K562 (cell line): ENCODE measurements around the gene UTS2R.

Source experiments
- CBFA2T2 ChIP-seq: fragments of 450-650 bp; conservative IDR thresholded peaks from 2 replicates; pipeline ENCODE4 v1.6.1; 2017; ENCODE audit warnings: mild to moderate bottlenecking
- KDM5B ChIP-seq: fragments of 200-600 bp; sonication (generic); IDR thresholded peaks from 2 replicates; pipeline ENCODE4 v1.6.1; 2012; ENCODE audit warnings: low read depth, mild to moderate bottlenecking, moderate library complexity, low read length, control low read depth, inconsistent platforms; ENCODE audit not compliant: insufficient replicate concordance
- MXI1 ChIP-seq: IDR thresholded peaks from 2 replicates; pipeline ENCODE4 v1.6.1; 2011; ENCODE audit warnings: low read depth, mild to moderate bottlenecking, improper control_type of control experiment, low read length
- TEAD4 ChIP-seq, 2 experiments: sonication (generic) in 1 of 2; formaldehyde crosslinking in 1 of 2; IDR thresholded peaks; 2 replicates each; pipeline versions ENCODE4 v1.6.1 to v1.8.0; 2012 to 2022; ENCODE audit warnings: borderline replicate concordance in 1 of 2, inconsistent platforms in 1 of 2, low read length in 1 of 2, mild to moderate bottlenecking in 1 of 2, missing genetic modification reagents in 1 of 2
- TF ChIP-seq, protein P1 (sequence below): sonication (generic); formaldehyde crosslinking; IDR thresholded peaks from 2 replicates; pipeline ENCODE4 v1.8.0; 2022; ENCODE audit warnings: mild to moderate bottlenecking, missing genetic modification reagents, borderline replicate concordance
- TF ChIP-seq, protein P2 (sequence below): fragments of 450-650 bp; IDR thresholded peaks from 2 replicates; pipeline ENCODE4 v1.6.1; 2017; ENCODE audit warnings: antibody characterized with exemption

DNA sequence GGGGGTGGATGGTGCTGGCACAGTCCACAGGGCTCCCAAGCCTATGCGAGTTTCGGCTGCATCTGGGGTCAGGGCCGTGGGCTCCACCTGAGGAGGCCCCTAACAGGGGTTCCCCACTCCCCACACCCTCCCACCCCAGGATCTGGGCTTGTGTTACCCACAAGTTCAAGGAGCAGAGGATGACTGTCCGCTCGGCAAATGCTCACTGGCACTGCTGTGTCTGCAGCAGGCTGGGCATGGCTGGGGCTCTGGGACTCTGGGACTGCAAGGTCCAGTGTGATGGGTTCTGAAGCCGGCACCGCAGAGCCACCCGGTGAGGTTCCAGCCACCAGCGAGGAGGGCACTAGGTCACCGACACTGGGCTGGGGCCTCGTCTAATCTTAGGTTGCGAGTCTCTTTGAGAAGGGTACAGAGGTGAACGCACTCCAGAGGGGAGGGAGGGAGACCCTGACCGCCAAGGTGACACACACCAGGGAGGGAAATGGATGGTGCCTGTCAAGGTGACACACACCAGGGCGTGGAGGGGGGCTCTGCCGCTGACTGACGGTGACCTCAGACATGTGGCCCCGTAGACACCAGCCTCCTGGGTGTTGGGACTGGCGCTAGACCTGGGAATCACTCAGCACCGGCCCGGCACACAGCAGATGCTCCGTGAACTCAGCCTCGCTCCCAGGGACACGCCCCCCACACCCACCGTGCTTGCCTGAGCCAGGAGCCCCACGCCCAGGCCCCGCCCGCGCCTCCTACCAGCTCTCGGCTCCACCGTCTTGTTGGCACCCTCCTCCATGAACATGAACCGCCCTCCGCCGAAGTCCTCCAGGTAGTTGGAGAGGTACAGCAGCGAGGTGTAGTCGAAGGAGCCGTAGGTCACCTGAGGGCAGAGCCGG lies 26.1 kb downstream of the UTS2R start:
- TF ChIP-seq, protein P1, sequence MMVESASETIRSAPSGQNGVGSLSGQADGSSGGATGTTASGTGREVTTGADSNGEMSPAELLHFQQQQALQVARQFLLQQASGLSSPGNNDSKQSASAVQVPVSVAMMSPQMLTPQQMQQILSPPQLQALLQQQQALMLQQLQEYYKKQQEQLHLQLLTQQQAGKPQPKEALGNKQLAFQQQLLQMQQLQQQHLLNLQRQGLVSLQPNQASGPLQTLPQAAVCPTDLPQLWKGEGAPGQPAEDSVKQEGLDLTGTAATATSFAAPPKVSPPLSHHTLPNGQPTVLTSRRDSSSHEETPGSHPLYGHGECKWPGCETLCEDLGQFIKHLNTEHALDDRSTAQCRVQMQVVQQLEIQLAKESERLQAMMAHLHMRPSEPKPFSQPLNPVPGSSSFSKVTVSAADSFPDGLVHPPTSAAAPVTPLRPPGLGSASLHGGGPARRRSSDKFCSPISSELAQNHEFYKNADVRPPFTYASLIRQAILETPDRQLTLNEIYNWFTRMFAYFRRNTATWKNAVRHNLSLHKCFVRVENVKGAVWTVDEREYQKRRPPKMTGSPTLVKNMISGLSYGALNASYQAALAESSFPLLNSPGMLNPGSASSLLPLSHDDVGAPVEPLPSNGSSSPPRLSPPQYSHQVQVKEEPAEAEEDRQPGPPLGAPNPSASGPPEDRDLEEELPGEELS = no peak
- TF ChIP-seq CBFA2T2 (no peak), TEAD4 (IDR thresholded peaks at IDR 0.05; ENCODE audit: low read length) (no peak), TEAD4 (CRISPR knock-in tag; IDR thresholded peaks at IDR 0.05; ENCODE audit: borderline replicate concordance) (no peak), MXI1 (no peak), KDM5B (no peak)
- TF ChIP-seq, protein P2, sequence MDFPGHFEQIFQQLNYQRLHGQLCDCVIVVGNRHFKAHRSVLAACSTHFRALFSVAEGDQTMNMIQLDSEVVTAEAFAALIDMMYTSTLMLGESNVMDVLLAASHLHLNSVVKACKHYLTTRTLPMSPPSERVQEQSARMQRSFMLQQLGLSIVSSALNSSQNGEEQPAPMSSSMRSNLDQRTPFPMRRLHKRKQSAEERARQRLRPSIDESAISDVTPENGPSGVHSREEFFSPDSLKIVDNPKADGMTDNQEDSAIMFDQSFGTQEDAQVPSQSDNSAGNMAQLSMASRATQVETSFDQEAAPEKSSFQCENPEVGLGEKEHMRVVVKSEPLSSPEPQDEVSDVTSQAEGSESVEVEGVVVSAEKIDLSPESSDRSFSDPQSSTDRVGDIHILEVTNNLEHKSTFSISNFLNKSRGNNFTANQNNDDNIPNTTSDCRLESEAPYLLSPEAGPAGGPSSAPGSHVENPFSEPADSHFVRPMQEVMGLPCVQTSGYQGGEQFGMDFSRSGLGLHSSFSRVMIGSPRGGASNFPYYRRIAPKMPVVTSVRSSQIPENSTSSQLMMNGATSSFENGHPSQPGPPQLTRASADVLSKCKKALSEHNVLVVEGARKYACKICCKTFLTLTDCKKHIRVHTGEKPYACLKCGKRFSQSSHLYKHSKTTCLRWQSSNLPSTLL = no peak
